ENCODE results near the gene MEAK7.

MEAK7 gene

GRCh38 chr16:84504420-84505248 is at the start of gene MEAK7:
MEAK7 (minus strand) TSS chr16:84504659; CDS start chr16:84498086, 6,573 bp downstream.
- peak; percentile 98 for DNase-seq

GRCh38 chr16:84553873-84554399 is 49.5 kb upstream of the MEAK7 start:
- DNase-seq: no peak

- no peak for DNase-seq
These were observed 47.7 kb upstream of the MEAK7 start for GRCh38 chr16:84552135-84552534.

GRCh38 chr16:84550096-84550495 is 45.6 kb upstream of the MEAK7 start:
- no peak for DNase-seq

GRCh38 chr16:84548971-84549844 is 44.7 kb upstream of the MEAK7 start:
- no peak for DNase-seq

- DNase-seq: no peak
These were observed 44.0 kb upstream of the MEAK7 start for GRCh38 chr16:84548508-84548907.

GRCh38 chr16:84547546-84548061 is 43.1 kb upstream of the MEAK7 start:
- no peak for DNase-seq

GRCh38 chr16:84546669-84547545 is 42.4 kb upstream of the MEAK7 start:
- DNase-seq: no peak

GRCh38 chr16:84545114-84545737 is 40.8 kb upstream of the MEAK7 start:
- no peak for DNase-seq

GRCh38 chr16:84544031-84544773 is 39.7 kb upstream of the MEAK7 start:
- no peak for DNase-seq

- DNase-seq: no peak
These were observed 38.8 kb upstream of the MEAK7 start for GRCh38 chr16:84543253-84543652.

GRCh38 chr16:84541999-84542817 is 37.7 kb upstream of the MEAK7 start:
- no peak for DNase-seq

GRCh38 chr16:84540194-84540593 is 35.7 kb upstream of the MEAK7 start:
- no peak for DNase-seq

- no peak for DNase-seq
These were observed 33.9 kb upstream of the MEAK7 start for GRCh38 chr16:84538222-84538840.

GRCh38 chr16:84537491-84538151 is 33.2 kb upstream of the MEAK7 start:
- DNase-seq: peak; percentile 40

- no peak for DNase-seq
These were observed 31.4 kb upstream of the MEAK7 start for GRCh38 chr16:84535851-84536250.

- no peak for DNase-seq
These were observed 30.9 kb upstream of the MEAK7 start for GRCh38 chr16:84535408-84535807.

GRCh38 chr16:84534815-84535214 is 30.4 kb upstream of the MEAK7 start:
- no peak for DNase-seq

- DNase-seq: no peak
These were observed 28.5 kb upstream of the MEAK7 start for GRCh38 chr16:84532855-84533486.
